IPS DF 6.9 (cell line): ENCODE measurements around the gene SNHG17.
"Not testable (repeated sequence)": the region's sequence is repeated elsewhere in the genome, so short reads cannot be mapped to it uniquely, and the experiment has no call there.

Source experiments
- DNase-seq: peaks from one replicate; pipeline ENCODE4 v3.0.0-alpha.2; 2013; ENCODE audit warnings: low read depth, low spot score
- H3K27ac ChIP-seq: one replicate; pipeline ENCODE4 v1.5.1; 2013; ENCODE audit warnings: low read length, control low read depth
- H3K27me3 ChIP-seq: 2 replicates; pipeline ENCODE4 v1.6.1; 2013; ENCODE audit warnings: mild to moderate bottlenecking, low read length; ENCODE audit not compliant: control insufficient read depth, insufficient read depth
- H3K36me3 ChIP-seq: 2 replicates; pipeline ENCODE4 v1.6.1; 2013; ENCODE audit warnings: low read length; ENCODE audit not compliant: control insufficient read depth, insufficient read depth
- H3K4me1 ChIP-seq: 2 replicates; pipeline ENCODE4 v1.6.1; 2013; ENCODE audit warnings: low read length; ENCODE audit not compliant: control insufficient read depth, insufficient read depth
- H3K4me3 ChIP-seq: 2 replicates; pipeline ENCODE4 v1.5.1; 2013; ENCODE audit warnings: mild to moderate bottlenecking, low read length
- H3K9me3 ChIP-seq: 2 replicates; pipeline ENCODE4 v1.6.1; 2013; ENCODE audit warnings: low read length, inconsistent platforms; ENCODE audit not compliant: control insufficient read depth, insufficient read depth
- WGBS: extraction: QIAGEN DNeasy Blood & Tissue Kit; methylation state at CpG from one replicate; pipeline ENCODE4 v1.1.7; 2013; ENCODE audit warnings: mixed read lengths, missing lambda C conversion rate; ENCODE audit not compliant: insufficient read length, insufficient coverage; 5-methylcytosine and 5-hydroxymethylcytosine counted together

SNHG17 gene

GRCh38 chr20:38434770-38435554 lies at the start of gene SNHG17:
SNHG17 (minus strand) TSS chr20:38435328.
- no peaks in the 10 kb centered on the region for H3K9me3 ChIP-seq
- no peaks in the 10 kb centered on the region; the same call in 1 of the 2 replicates for H3K4me1 ChIP-seq
- no CpG with 5 or more reads among the region's 65 CpGs for WGBS
- H3K27ac ChIP-seq: no peak within 1 kb of the TSS
- H3K36me3 ChIP-seq: peaks cover 37% of the 10 kb centered on the region
- peak within 1 kb of the TSS; percentile 80 for H3K4me3 ChIP-seq
- no peaks in the 10 kb centered on the region for H3K27me3 ChIP-seq
- DNase-seq: peak; percentile 87

- H3K9me3 ChIP-seq: no peaks in the 10 kb centered on the region
- H3K4me1 ChIP-seq: no peaks in the 10 kb centered on the region
- WGBS: no CpG with 5 or more reads among the region's 2 CpGs
- no peaks in the 10 kb centered on the region for H3K36me3 ChIP-seq
- no peak for DNase-seq
- H3K27me3 ChIP-seq: no peaks in the 10 kb centered on the region
- no peak overlapping the region for H3K27ac ChIP-seq
- H3K4me3 ChIP-seq: no peak overlapping the region
Measured at GRCh38 chr20:38479596-38479995, 44.5 kb upstream of the SNHG17 start.

- Histone ChIP-seq H3K9me3 (no peaks in the 10 kb centered on the region), H3K27ac (no peak overlapping the region), H3K4me3 (no peak overlapping the region), H3K27me3 (no peaks in the 10 kb centered on the region), H3K4me1 (no peaks in the 10 kb centered on the region), H3K36me3 (no peaks in the 10 kb centered on the region)
- no peak for DNase-seq
- WGBS: no CpG with 5 or more reads among the region's 8 CpGs
Measured at GRCh38 chr20:38477747-38478146, 42.6 kb upstream of the SNHG17 start.

GRCh38 chr20:38473367-38473795 lies 38.3 kb upstream of the SNHG17 start:
- H3K4me3 ChIP-seq: peak overlapping the region; percentile 92; the same call in 1 of the 2 replicates
- H3K4me1 ChIP-seq: no peaks in the 10 kb centered on the region
- H3K9me3 ChIP-seq: no peaks in the 10 kb centered on the region
- no peaks in the 10 kb centered on the region for H3K27me3 ChIP-seq
- H3K36me3 ChIP-seq: no peaks in the 10 kb centered on the region
- DNase-seq: no peak
- H3K27ac ChIP-seq: no peak overlapping the region
- WGBS: no CpG with 5 or more reads among the region's 10 CpGs

GRCh38 chr20:38472513-38473366 lies 37.6 kb upstream of the SNHG17 start, which contains the start of gene RALGAPB:
RALGAPB (plus strand) TSS chr20:38472843; CDS start chr20:38488433, 15,590 bp downstream.
- no CpG with 5 or more reads among the region's 81 CpGs for WGBS
- H3K4me1 ChIP-seq: no peaks in the 10 kb centered on the region
- H3K36me3 ChIP-seq: no peaks in the 10 kb centered on the region
- H3K4me3 ChIP-seq: peak within 1 kb of the TSS; percentile 92
- H3K27me3 ChIP-seq: no peaks in the 10 kb centered on the region
- no peak within 1 kb of the TSS for H3K27ac ChIP-seq
- peak; percentile 100 for DNase-seq
- H3K9me3 ChIP-seq: no peaks in the 10 kb centered on the region

GRCh38 chr20:38471987-38472512 lies 36.9 kb upstream of the SNHG17 start:
- no peaks in the 10 kb centered on the region for H3K9me3 ChIP-seq

GRCh38 chr20:38471245-38471644 lies 36.1 kb upstream of the SNHG17 start:
- H3K4me1 ChIP-seq: no peaks in the 10 kb centered on the region
- H3K27me3 ChIP-seq: no peaks in the 10 kb centered on the region
- no CpG with 5 or more reads among the region's 1 CpG for WGBS
- no peak overlapping the region for H3K4me3 ChIP-seq
- H3K36me3 ChIP-seq: no peaks in the 10 kb centered on the region
- no peak overlapping the region for H3K27ac ChIP-seq
- no peaks in the 10 kb centered on the region for H3K9me3 ChIP-seq
- DNase-seq: no peak

More at GRCh38 chr20:38471987-38472512, 36.9 kb upstream of the SNHG17 start:
- H3K4me1 ChIP-seq: no peaks in the 10 kb centered on the region
- no peaks in the 10 kb centered on the region for H3K36me3 ChIP-seq
- peak overlapping the region; percentile 49; the same call in 1 of the 2 replicates for H3K4me3 ChIP-seq
- H3K27ac ChIP-seq: no peak overlapping the region
- no peak for DNase-seq
- WGBS: no CpG with 5 or more reads among the region's 12 CpGs
- no peaks in the 10 kb centered on the region for H3K27me3 ChIP-seq

- Histone ChIP-seq H3K4me3 (no peak overlapping the region), H3K27ac (no peak overlapping the region), H3K36me3 (no peaks in the 10 kb centered on the region), H3K9me3 (no peaks in the 10 kb centered on the region), H3K4me1 (no peaks in the 10 kb centered on the region), H3K27me3 (no peaks in the 10 kb centered on the region)
- DNase-seq: no peak
- WGBS: no CpG with 5 or more reads among the region's 3 CpGs
Measured at GRCh38 chr20:38466983-38467382, 31.9 kb upstream of the SNHG17 start.

- Histone ChIP-seq H3K27ac (no peak overlapping the region), H3K27me3 (no peaks in the 10 kb centered on the region), H3K4me1 (no peaks in the 10 kb centered on the region), H3K9me3 (no peaks in the 10 kb centered on the region), H3K36me3 (no peaks in the 10 kb centered on the region), H3K4me3 (no peak overlapping the region)
- no CpG with 5 or more reads among the region's 2 CpGs for WGBS
- no peak for DNase-seq
Measured at GRCh38 chr20:38466171-38466570, 31.0 kb upstream of the SNHG17 start.

- H3K4me3 ChIP-seq, H3K27ac ChIP-seq, DNase-seq, H3K4me1 ChIP-seq, H3K36me3 ChIP-seq, H3K9me3 ChIP-seq, H3K27me3 ChIP-seq: not testable (repeated sequence)
- WGBS: no CpG with 5 or more reads among the region's 30 CpGs
Measured at GRCh38 chr20:38461569-38461968, 26.4 kb upstream of the SNHG17 start.
